Subcutaneous abdominal adipose tissue (tissue), 5 donors: ENCODE results near the gene MEIOB.

Experiments
- H3K27ac ChIP-seq: one replicate; pipeline ENCODE4 v1.7.0; 2013; ENCODE audit warnings: low read depth, mild to moderate bottlenecking, inconsistent platforms, low read length, moderate library complexity
- H3K27me3 ChIP-seq, 5 donors: one replicate each; pipeline ENCODE4 v1.7.0; 2013; ENCODE audit warnings: low read length in 5 of 5, inconsistent platforms in 1 of 5; ENCODE audit not compliant: control insufficient read depth in 5 of 5, insufficient read depth in 4 of 5
- H3K36me3 ChIP-seq, 5 donors: one replicate each; pipeline ENCODE4 v1.7.0; 2013; ENCODE audit warnings: low read length in 5 of 5; ENCODE audit not compliant: control insufficient read depth in 5 of 5, insufficient read depth in 5 of 5
- H3K4me1 ChIP-seq, 5 donors: one replicate each; pipeline ENCODE4 v1.7.0; 2013; ENCODE audit warnings: low read length in 5 of 5, mild to moderate bottlenecking in 3 of 5, moderate library complexity in 1 of 5; ENCODE audit not compliant: control insufficient read depth in 5 of 5, insufficient read depth in 5 of 5
- H3K4me3 ChIP-seq, 5 donors: one replicate each; pipeline ENCODE4 v1.7.0; 2013; ENCODE audit warnings: low read length in 5 of 5, low read depth in 1 of 5
- H3K9ac ChIP-seq, 5 donors: one replicate each; pipeline ENCODE4 v1.7.0; 2013; ENCODE audit warnings: low read length in 5 of 5, mild to moderate bottlenecking in 4 of 5, moderate library complexity in 3 of 5
- H3K9me3 ChIP-seq, 5 donors: one replicate each; pipeline ENCODE4 v1.7.0; 2013; ENCODE audit warnings: low read length in 5 of 5; ENCODE audit not compliant: control insufficient read depth in 5 of 5
- donor health status: healthy.
- donor health status: healthy.
- donor health status: healthy.
- donor health status: healthy.
- donor health status: healthy.

The MEIOB gene

GRCh38 chr16:1789643-1790045, 82.3 kb downstream of the MEIOB start:
- no peaks in the 10 kb centered on the region for H3K27me3 ChIP-seq
- H3K4me3 ChIP-seq, result no peak overlapping the region
- H3K27ac ChIP-seq, result no peak overlapping the region
- H3K36me3 ChIP-seq, result peaks cover 0 to 66% (median 43%) of the 10 kb centered on the region in 5 donors
- H3K9me3 ChIP-seq, result no peaks in the 10 kb centered on the region
- no peak overlapping the region for H3K9ac ChIP-seq
- peaks cover 0 to 9% (median 5%) of the 10 kb centered on the region in 5 donors for H3K4me1 ChIP-seq

DNA sequence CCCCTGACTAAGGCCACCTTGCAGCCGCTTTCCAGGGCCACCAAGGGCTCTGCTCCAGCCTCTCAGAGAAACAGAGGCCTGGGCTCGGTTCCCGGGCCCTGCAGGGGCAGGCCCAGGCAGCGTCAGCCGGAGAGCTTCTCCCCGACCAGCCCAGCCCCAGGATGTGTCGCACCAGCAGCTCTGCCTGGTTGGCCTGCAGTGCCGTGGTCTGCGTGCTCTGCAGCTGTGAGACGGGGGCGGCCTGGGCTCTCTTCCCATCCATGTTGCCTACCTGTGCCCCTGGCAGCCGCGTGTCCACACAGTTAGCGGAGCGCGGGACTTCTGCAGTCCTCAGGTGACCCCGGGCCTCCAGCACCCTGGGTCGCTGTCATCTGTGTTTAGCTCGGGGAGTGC, 83.3 kb downstream of the MEIOB start:
- H3K36me3 ChIP-seq, result peaks cover 0 to 66% (median 43%) of the 10 kb centered on the region in 5 donors
- H3K9me3 ChIP-seq, result no peaks in the 10 kb centered on the region

GRCh38 chr16:1788095-1788707, 83.8 kb downstream of the MEIOB start:
- Histone ChIP-seq H3K27me3 (no peaks in the 10 kb centered on the region), H3K9ac (no peak overlapping the region), H3K4me3 (no peak overlapping the region), H3K4me1 (peaks cover 0 to 20% (median 15%) of the 10 kb centered on the region in 5 donors), H3K27ac (no peak overlapping the region), H3K36me3 (peaks cover 0 to 66% (median 43%) of the 10 kb centered on the region in 5 donors), H3K9me3 (no peaks in the 10 kb centered on the region)

More for the DNA sequence above, 83.3 kb downstream of the MEIOB start:
- Histone ChIP-seq H3K27ac (no peak overlapping the region), H3K4me1 (peaks cover 0 to 16% (median 10%) of the 10 kb centered on the region in 5 donors), H3K27me3 (no peaks in the 10 kb centered on the region), H3K9ac (no peak overlapping the region), H3K4me3 (no peak overlapping the region)

GRCh38 chr16:1787322-1788094, 84.5 kb downstream of the MEIOB start:
- Histone ChIP-seq H3K9me3 (no peaks in the 10 kb centered on the region), H3K27me3 (no peaks in the 10 kb centered on the region), H3K36me3 (peaks cover 0 to 66% (median 43%) of the 10 kb centered on the region in 5 donors), H3K27ac (no peak overlapping the region), H3K4me1 (peaks cover 0 to 22% (median 16%) of the 10 kb centered on the region in 5 donors), H3K9ac (no peak overlapping the region), H3K4me3 (no peak overlapping the region)

DNA sequence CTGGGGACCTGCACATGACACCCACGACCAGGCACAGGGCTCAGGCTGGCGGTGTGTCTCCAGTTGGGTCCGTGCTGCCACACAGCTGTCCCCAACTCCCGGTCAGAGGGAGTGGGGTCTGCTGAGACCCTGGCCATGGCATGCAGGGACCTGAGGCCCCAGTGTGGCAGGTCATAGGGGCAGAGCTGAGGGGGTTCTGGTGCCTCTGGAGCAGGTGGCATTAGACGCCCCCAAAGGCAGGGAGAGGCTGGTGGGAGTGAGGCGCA, 85.0 kb downstream of the MEIOB start:
- peaks cover 0 to 66% (median 43%) of the 10 kb centered on the region in 5 donors for H3K36me3 ChIP-seq

DNA sequence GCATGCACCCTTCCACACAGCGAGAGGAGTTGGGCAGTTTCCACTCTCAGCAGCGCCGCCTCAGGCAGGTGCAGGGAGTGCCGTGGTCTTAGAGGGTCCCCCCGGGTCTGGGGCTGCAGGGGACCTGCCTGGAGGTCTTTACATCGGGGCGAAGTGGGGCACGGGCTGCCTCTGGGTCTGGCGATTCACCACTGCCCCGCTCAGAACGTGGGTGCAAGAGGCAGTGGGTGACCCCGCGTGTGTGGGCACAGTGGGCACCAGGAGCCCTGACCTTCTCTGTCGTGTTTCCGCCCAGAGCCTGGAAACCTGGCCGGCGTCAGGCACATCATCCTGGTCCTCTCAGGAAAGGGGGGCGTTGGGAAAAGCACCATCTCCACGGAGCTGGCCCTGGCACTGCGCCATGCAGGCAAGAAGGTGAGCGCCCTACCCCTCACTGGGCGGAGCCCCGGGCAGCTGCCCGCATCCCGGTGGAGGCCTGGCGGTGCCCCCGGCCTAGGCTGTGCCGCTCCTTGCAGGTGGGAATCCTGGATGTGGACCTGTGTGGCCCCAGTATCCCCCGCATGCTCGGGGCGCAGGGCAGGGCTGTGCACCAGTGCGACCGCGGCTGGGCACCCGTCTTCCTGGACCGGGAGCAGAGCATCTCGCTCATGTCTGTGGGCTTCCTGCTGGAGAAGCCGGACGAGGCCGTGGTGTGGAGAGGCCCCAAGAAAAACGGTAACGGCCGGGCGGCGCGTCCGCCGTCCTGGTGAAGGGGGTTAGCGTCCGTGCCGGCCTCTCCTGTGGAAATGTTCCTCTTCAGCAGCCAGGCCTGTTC, 85.5 kb downstream of the MEIOB start:
- no peaks in the 10 kb centered on the region for H3K9me3 ChIP-seq
- no peak overlapping the region for H3K4me3 ChIP-seq
- no peak overlapping the region for H3K27ac ChIP-seq
- no peak overlapping the region for H3K9ac ChIP-seq
- H3K27me3 ChIP-seq, result no peaks in the 10 kb centered on the region
- H3K4me1 ChIP-seq, result peaks cover 0 to 27% (median 22%) of the 10 kb centered on the region in 5 donors
- peaks cover 0 to 60% (median 39%) of the 10 kb centered on the region in 5 donors for H3K36me3 ChIP-seq

More for the DNA sequence above, 85.0 kb downstream of the MEIOB start:
- H3K4me3 ChIP-seq, result no peak overlapping the region
- peaks cover 0 to 22% (median 16%) of the 10 kb centered on the region in 5 donors for H3K4me1 ChIP-seq
- H3K9ac ChIP-seq, result no peak overlapping the region
- no peaks in the 10 kb centered on the region for H3K27me3 ChIP-seq
- no peaks in the 10 kb centered on the region for H3K9me3 ChIP-seq
- no peak overlapping the region for H3K27ac ChIP-seq

DNA sequence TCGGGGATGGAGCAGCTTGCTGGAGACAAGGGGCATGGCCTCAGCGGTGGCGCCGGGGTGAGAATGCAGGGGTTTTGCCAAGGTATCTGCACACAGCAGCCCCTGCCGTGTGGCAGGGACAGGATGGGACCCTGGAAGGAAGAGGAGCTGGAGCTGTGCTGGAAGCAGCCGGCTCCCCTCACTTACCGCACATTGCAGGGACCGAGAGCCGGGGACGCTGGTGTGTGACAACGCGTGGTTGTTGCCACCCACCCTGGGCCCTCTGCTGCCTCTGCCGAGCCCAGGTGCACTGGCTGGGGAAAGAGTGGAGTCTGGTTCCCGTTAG, 86.2 kb downstream of the MEIOB start:
- Histone ChIP-seq H3K9ac (peak overlapping the region in 1 of 5 donors; percentile 1), H3K9me3 (no peaks in the 10 kb centered on the region), H3K27ac (no peak overlapping the region), H3K36me3 (peaks cover 0 to 58% (median 40%) of the 10 kb centered on the region in 5 donors), H3K4me3 (no peak overlapping the region), H3K4me1 (peaks cover 0 to 34% (median 28%) of the 10 kb centered on the region in 5 donors), H3K27me3 (no peaks in the 10 kb centered on the region)

GRCh38 chr16:1784977-1785845, 86.8 kb downstream of the MEIOB start:
- no peaks in the 10 kb centered on the region for H3K9me3 ChIP-seq
- no peak overlapping the region for H3K4me3 ChIP-seq
- H3K27ac ChIP-seq, result no peak overlapping the region
- no peaks in the 10 kb centered on the region for H3K27me3 ChIP-seq
- H3K36me3 ChIP-seq, result peaks cover 0 to 54% (median 40%) of the 10 kb centered on the region in 5 donors
- H3K9ac ChIP-seq, result peak overlapping the region in 1 of 5 donors; percentile 1
- peaks cover 0 to 40% (median 31%) of the 10 kb centered on the region in 5 donors for H3K4me1 ChIP-seq
